H9 (cell line): ENCODE measurements around the gene LMOD3. TPM values are rescaled to one million over a fixed set of nuclear protein-coding genes. Genes with fewer than 3 reads are reported as not detected.

Source experiments
- DNase-seq: peaks from one replicate; pipeline ENCODE4 v3.0.0-alpha.2; 2017
- H2AFZ ChIP-seq: one replicate; pipeline ENCODE4 v1.6.1; 2013; ENCODE audit warnings: mild to moderate bottlenecking, low read length, control low read depth, moderate library complexity
- H2AK5ac ChIP-seq: 2 replicates; pipeline ENCODE4 v1.6.1; 2013; ENCODE audit warnings: low read length, control low read depth, mixed read lengths; ENCODE audit not compliant: insufficient read length
- H2BK120ac ChIP-seq: one replicate; pipeline ENCODE4 v1.6.1; 2013; ENCODE audit warnings: low read depth, mild to moderate bottlenecking, low read length, control low read depth, inconsistent platforms; ENCODE audit not compliant: poor library complexity, severe bottlenecking
- H2BK12ac ChIP-seq: 2 replicates; pipeline ENCODE4 v1.6.1; 2013; ENCODE audit warnings: low read length, control low read depth, mixed read lengths, low read depth; ENCODE audit not compliant: insufficient read length
- H2BK15ac ChIP-seq: 2 replicates; pipeline ENCODE4 v1.6.1; 2013; ENCODE audit warnings: low read depth, low read length, control low read depth
- H2BK20ac ChIP-seq: one replicate; pipeline ENCODE4 v1.6.1; 2013; ENCODE audit warnings: low read depth, mild to moderate bottlenecking, low read length, control low read depth, inconsistent platforms; ENCODE audit not compliant: poor library complexity, severe bottlenecking
- H2BK5ac ChIP-seq: 2 replicates; pipeline ENCODE4 v1.6.1; 2013; ENCODE audit warnings: low read length, control low read depth, mixed read lengths; ENCODE audit not compliant: insufficient read length
- H3K14ac ChIP-seq: 2 replicates; pipeline ENCODE4 v1.6.1; 2013; ENCODE audit warnings: low read length, control low read depth; ENCODE audit not compliant: insufficient read depth
- H3K18ac ChIP-seq: 2 replicates; pipeline ENCODE4 v1.6.1; 2013; ENCODE audit warnings: low read depth, mild to moderate bottlenecking, mixed read lengths, low read length, control low read depth; ENCODE audit not compliant: insufficient read length
- H3K23ac ChIP-seq: 2 replicates; pipeline ENCODE4 v1.6.1; 2013; ENCODE audit warnings: low read length, control low read depth, mixed read lengths, low read depth; ENCODE audit not compliant: insufficient read length
- H3K23me2 ChIP-seq: 2 replicates; pipeline ENCODE4 v1.6.1; 2013; ENCODE audit warnings: low read depth, mild to moderate bottlenecking, mixed read lengths, low read length, control low read depth; ENCODE audit not compliant: insufficient read length, poor library complexity, severe bottlenecking
- H3K27ac ChIP-seq: 2 replicates; pipeline ENCODE4 v1.5.1; 2013; ENCODE audit warnings: low read length, control low read depth, mixed read lengths, low read depth; ENCODE audit not compliant: insufficient read length
- H3K27me3 ChIP-seq: 2 replicates; pipeline ENCODE4 v1.6.1; 2013; ENCODE audit warnings: low read length, control low read depth, inconsistent platforms; ENCODE audit not compliant: insufficient read depth
- H3K4ac ChIP-seq: 2 replicates; pipeline ENCODE4 v1.6.1; 2013; ENCODE audit warnings: low read depth, mild to moderate bottlenecking, control low read depth, inconsistent platforms, low read length, moderate library complexity
- H3K4me1 ChIP-seq: 2 replicates; pipeline ENCODE4 v1.6.1; 2013; ENCODE audit warnings: low read length, control low read depth, inconsistent platforms; ENCODE audit not compliant: insufficient read depth
- H3K4me2 ChIP-seq: 2 replicates; pipeline ENCODE4 v1.6.1; 2013; ENCODE audit warnings: low read length, control low read depth, mixed read lengths; ENCODE audit not compliant: insufficient read length, insufficient read depth
- H3K56ac ChIP-seq: 2 replicates; pipeline ENCODE4 v1.6.1; 2013; ENCODE audit warnings: low read depth, mild to moderate bottlenecking, mixed read lengths, low read length, control low read depth; ENCODE audit not compliant: insufficient read length
- H3K79me1 ChIP-seq: 2 replicates; pipeline ENCODE4 v1.6.1; 2013; ENCODE audit warnings: low read depth, mild to moderate bottlenecking, moderate library complexity, low read length, control low read depth, inconsistent platforms; ENCODE audit not compliant: insufficient read depth, poor library complexity, severe bottlenecking
- H3K79me2 ChIP-seq: 2 replicates; pipeline ENCODE4 v1.6.1; 2013; ENCODE audit warnings: low read length, control low read depth, inconsistent platforms; ENCODE audit not compliant: insufficient read depth
- H3K9ac ChIP-seq: 2 replicates; pipeline ENCODE4 v1.6.1; 2013; ENCODE audit warnings: low read length, control low read depth, mixed read lengths; ENCODE audit not compliant: insufficient read length; ENCODE audit errors: extremely low read depth
- H3K9me3 ChIP-seq: one replicate; pipeline ENCODE4 v1.6.1; 2013; ENCODE audit warnings: low read depth, low read length, inconsistent platforms; ENCODE audit not compliant: control insufficient read depth
- H3T11ph ChIP-seq: one replicate; pipeline ENCODE4 v1.6.1; 2013; ENCODE audit warnings: mild to moderate bottlenecking, low read length, control low read depth, inconsistent platforms
- H4K20me1 ChIP-seq: one replicate; pipeline ENCODE4 v1.6.1; 2013; ENCODE audit not compliant: control insufficient read depth, insufficient read length, insufficient read depth
- H4K5ac ChIP-seq: 2 replicates; pipeline ENCODE4 v1.6.1; 2013; ENCODE audit warnings: low read depth, mild to moderate bottlenecking, mixed read lengths, low read length, control low read depth; ENCODE audit not compliant: insufficient read length
- H4K8ac ChIP-seq: replicated peaks from 2 replicates; pipeline ENCODE4 v1.6.1; 2013; ENCODE audit warnings: low read length, control low read depth, mixed read lengths, low read depth; ENCODE audit not compliant: insufficient read length
- H4K91ac ChIP-seq: 2 replicates; pipeline ENCODE4 v1.6.1; 2013; ENCODE audit warnings: low read depth, mild to moderate bottlenecking, moderate library complexity, mixed read lengths, low read length, control low read depth; ENCODE audit not compliant: insufficient read length
- H3K27ac Mint-ChIP-seq, 3 experiments: 2 replicates in 2 of 3; 3 replicates in 1 of 3; pipeline ENCODE4 v1.8.0; 2020 to 2021; ENCODE audit warnings: mixed read lengths in 3 of 3, mild to moderate bottlenecking in 1 of 3, moderate library complexity in 1 of 3
- H3K27me3 Mint-ChIP-seq: 2 replicates; pipeline ENCODE4 v1.8.0; 2021; ENCODE audit warnings: low read depth, mild to moderate bottlenecking, moderate library complexity, mixed read lengths
- H3K36me3 Mint-ChIP-seq, 3 experiments: 2 replicates in 2 of 3; 3 replicates in 1 of 3; pipeline ENCODE4 v1.8.0; 2020 to 2021; ENCODE audit warnings: low read depth in 3 of 3, mixed read lengths in 3 of 3; ENCODE audit not compliant: insufficient read depth in 1 of 3
- H3K4me1 Mint-ChIP-seq, 2 experiments: 2 replicates each; pipeline ENCODE4 v1.8.0; 2020; ENCODE audit warnings: mixed read lengths in 2 of 2
- H3K4me3 Mint-ChIP-seq, 2 experiments: 2 replicates in 1 of 2; 3 replicates in 1 of 2; pipeline ENCODE4 v1.8.0; 2020 to 2021; ENCODE audit warnings: mild to moderate bottlenecking in 2 of 2, mixed read lengths in 2 of 2, moderate library complexity in 1 of 2
- H3K9me3 Mint-ChIP-seq, 2 experiments: 2 replicates in 1 of 2; 3 replicates in 1 of 2; pipeline ENCODE4 v1.8.0; 2020; ENCODE audit warnings: mild to moderate bottlenecking in 2 of 2, mixed read lengths in 2 of 2, moderate library complexity in 1 of 2
- CTCF ChIP-seq: fragments of 200-600 bp; sonication (generic); conservative IDR thresholded peaks from 3 replicates; pipeline ENCODE4 v1.8.0; 2021; ENCODE audit warnings: antibody characterized with exemption, mild to moderate bottlenecking
- WGBS: extraction: QIAGEN DNeasy Blood & Tissue Kit; methylation state at CpG from one replicate; pipeline ENCODE4 v1.1.7; 2013; ENCODE audit warnings: missing lambda C conversion rate, low lambda C conversion rate, mixed read lengths; ENCODE audit not compliant: insufficient read length; ENCODE audit errors: extremely low coverage; 5-methylcytosine and 5-hydroxymethylcytosine counted together
- total RNA-seq: library from RNA; stranded (reverse); gene quantifications from 2 replicates; pipeline ENCODE4 v1.2.1, GENCODE V29; 2021

LMOD3 gene
- total RNA-seq, 1 experiment from 2014 or later, result not detected

GRCh38 chr3:69115731-69116130 lies 6.7 kb downstream of the LMOD3 start:
- H3K27ac ChIP-seq, result no peak overlapping the region
- no peak overlapping the region for H4K8ac ChIP-seq
- peaks cover 4% of the 10 kb centered on the region for H3K4me1 ChIP-seq
- no peaks in the 10 kb centered on the region for H3K9me3 ChIP-seq
- H3K27me3 Mint-ChIP-seq, result no peaks in the 10 kb centered on the region
- no peak overlapping the region for H3K9ac ChIP-seq
- peaks cover 6 to 11% of the 10 kb centered on the region in 2 experiments for H3K4me1 Mint-ChIP-seq
- no peak overlapping the region for H2AK5ac ChIP-seq
- no peak overlapping the region for H3T11ph ChIP-seq
- no peak overlapping the region for H2AFZ ChIP-seq
- no peak overlapping the region for H3K14ac ChIP-seq
- no peak overlapping the region for H3K4me2 ChIP-seq
- H2BK20ac ChIP-seq, result no peak overlapping the region
- TF ChIP-seq CTCF, result no peak
- no peak overlapping the region for H2BK15ac ChIP-seq
- no peak overlapping the region for H3K56ac ChIP-seq
- H4K91ac ChIP-seq, result no peak overlapping the region
- H3K4me3 Mint-ChIP-seq, result no peak overlapping the region
- H3K18ac ChIP-seq, result no peak overlapping the region
- no peak overlapping the region for H2BK120ac ChIP-seq
- no peak overlapping the region for H3K4ac ChIP-seq
- H3K36me3 Mint-ChIP-seq, result no peaks in the 10 kb centered on the region
- H3K9me3 Mint-ChIP-seq, result no peaks in the 10 kb centered on the region
- no peaks in the 10 kb centered on the region for H3K23me2 ChIP-seq
- no peaks in the 10 kb centered on the region for H3K27me3 ChIP-seq
- no peaks in the 10 kb centered on the region for H3K79me2 ChIP-seq
- no peak for DNase-seq
- H3K23ac ChIP-seq, result no peak overlapping the region
- no peak overlapping the region for H2BK12ac ChIP-seq
- WGBS, result no CpG with 5 or more reads among the region's 2 CpGs
- no peaks in the 10 kb centered on the region for H4K20me1 ChIP-seq
- H3K27ac Mint-ChIP-seq, result no peak overlapping the region
- no peak overlapping the region for H2BK5ac ChIP-seq
- no peak overlapping the region for H4K5ac ChIP-seq
- no peaks in the 10 kb centered on the region for H3K79me1 ChIP-seq
